ENCODE results near the gene SHTN1. TPM values are rescaled to one million over a fixed set of nuclear protein-coding genes. Genes with fewer than 3 reads are reported as not detected.

Gene SHTN1
- polyA plus RNA-seq, 1 donor, result 27.5 TPM

- DNase-seq, result no peak
Observed at GRCh38 chr10:116985611-116986010, 19.4 kb downstream of the SHTN1 start.

DNA sequence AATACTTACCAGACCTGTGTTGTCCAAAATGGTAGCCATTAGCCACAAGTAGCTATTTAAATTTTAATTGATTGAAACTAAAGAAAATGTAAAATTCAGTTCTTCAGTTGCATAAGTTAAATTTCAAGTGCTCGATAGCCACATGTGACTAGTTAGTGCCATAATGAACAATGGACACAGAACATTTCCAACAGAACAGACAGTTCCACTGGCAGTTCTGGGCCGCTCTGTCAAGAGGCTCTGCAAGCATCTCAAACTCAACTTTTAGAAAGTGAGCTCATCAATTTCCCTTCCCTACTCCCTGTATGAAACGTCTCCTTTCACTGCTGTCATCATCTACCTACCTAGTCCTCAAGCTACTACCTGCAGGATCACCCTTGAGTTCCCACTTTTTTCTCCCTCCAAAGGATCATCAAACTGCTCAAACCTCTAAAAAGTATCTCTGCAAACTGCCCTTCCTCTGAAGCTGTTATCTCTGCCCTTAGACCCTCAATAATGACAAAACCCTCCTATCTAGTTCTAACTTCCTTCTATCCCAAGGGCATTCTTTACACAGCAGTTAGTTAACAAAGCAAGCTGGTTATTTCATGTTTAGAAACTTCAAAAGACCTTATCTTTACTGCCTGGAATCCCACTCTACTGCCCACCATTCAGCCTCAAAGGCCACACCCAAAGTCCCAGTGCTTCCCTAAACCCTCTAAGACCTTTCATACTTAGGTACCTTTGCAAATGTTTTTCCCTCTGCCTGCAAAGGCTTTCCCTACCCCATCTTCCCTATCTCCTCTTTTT is 20.6 kb downstream of the SHTN1 start:
- DNase-seq, result no peak

DNA sequence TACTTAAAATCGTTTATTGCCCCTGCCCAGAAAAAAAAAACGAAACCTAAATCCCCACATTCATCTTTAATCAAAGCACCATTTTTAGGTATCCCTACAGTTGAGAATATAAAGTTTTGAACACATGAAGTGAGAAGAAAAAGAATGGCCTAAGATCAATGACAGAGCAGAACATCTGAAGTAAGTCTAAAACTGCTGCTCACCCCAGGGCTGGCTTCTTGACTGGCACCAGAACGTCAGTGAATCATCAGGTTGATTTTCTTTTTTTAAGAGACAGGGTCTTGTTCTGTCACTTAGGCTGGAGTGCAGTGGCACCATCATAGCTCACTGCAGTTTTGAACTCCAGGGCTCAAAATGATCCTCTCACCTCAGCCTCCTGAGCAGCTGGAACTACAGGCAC is 24.9 kb downstream of the SHTN1 start:
- no peak for DNase-seq

- DNase-seq, result no peak
Observed at GRCh38 chr10:116978901-116979300, 26.1 kb downstream of the SHTN1 start.

- no peak for DNase-seq
Observed at GRCh38 chr10:116974456-116975005, 30.5 kb downstream of the SHTN1 start.

DNA sequence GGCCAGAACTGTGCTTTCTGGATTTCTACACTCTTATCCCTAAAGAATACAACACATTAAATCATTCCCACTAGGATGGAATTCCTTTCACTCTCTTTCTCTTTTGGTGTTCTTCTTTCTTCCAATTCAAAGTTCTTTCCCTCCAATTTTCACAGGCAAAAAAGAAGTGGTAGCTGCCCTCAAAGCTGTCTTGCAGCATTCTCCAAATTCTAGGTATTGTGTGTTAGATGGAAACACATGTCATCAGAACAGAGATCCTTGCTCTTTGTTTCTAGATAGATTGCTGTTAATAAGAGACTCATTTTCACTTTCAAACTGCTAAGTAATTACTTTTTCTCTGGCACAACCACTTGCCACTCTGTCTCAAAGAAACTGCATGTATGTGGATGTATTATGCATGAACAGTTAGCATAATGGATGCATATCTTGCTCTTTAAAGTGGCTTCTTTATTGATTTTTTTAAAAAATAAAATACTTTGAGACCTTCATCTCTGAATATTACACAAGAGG is 31.0 kb downstream of the SHTN1 start:
- DNase-seq, result no peak

- no peak for DNase-seq
Observed at GRCh38 chr10:116973371-116973905, 31.5 kb downstream of the SHTN1 start.

DNA sequence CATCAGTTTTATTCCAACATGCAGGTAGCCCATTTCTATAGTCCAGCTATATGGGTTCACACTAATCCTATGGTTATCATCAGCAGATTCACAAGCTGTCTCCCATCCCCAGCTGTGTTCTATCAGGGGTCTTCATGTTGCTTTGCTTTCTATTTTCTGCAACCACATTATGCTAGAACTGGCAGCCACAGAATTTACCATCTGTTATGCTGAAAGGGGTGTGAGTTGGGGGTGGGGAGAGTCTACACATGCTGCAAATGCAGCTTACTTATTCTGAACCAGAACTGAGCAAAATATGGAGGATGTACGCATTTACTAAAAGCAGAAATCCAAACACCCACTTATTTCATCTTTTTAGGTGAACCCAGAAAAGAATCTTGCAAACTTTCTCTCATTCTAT is 32.9 kb downstream of the SHTN1 start:
- no peak for DNase-seq

DNA sequence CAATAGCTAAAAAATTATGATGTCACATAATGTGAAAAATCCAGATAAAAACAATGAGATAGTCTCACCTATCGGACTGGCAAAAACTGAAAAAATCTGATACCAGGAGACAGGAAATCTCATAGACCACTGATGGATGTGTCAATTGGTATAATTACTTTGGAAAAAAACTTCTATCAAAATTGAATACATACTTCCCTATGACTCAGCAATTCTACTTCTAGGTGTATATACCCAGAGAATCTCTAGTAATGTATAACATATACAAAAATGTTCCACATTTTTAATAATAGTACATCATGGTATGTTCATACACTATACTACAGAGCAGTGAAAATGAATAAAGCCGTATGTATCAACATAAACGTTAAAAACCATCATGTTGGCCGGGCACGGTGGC is 34.9 kb downstream of the SHTN1 start:
- DNase-seq, result no peak

GRCh38 chr10:116968331-116968730 is 36.7 kb downstream of the SHTN1 start:
- no peak for DNase-seq

GRCh38 chr10:116961406-116962251 is 43.4 kb downstream of the SHTN1 start:
- no peak for DNase-seq

DNA sequence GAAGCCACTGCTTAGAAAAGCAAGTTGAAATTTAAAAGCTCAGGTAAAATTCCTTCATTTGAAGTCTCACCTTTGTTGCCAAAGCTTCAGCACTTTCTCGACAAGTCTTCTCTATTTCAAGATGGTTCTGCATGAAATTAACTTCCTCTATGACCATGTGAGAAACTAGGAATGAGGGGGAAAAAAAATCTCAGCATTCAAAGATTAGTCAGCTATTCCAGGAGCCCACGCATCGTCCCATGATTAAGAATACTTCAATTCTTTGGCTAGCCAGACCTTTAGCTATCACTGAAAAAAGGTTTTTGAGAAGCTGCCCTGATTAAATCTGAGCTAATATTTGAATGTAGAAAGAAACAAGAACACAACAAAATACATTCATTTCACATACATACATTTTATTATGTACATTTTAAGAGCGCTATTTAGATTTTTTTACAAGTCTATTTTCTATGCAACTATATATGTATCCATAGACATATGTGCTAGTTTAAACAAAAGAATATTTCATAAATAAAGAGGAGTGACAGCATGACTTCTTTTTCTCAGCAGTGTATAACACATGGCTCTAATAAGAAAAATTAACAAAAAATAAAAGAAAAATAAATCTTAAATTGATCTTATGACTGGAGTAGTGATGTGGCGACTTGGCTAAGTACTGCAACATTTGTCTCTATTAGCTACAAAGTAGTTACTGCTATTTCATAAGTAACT is 44.8 kb downstream of the SHTN1 start:
- no peak for DNase-seq

DNA sequence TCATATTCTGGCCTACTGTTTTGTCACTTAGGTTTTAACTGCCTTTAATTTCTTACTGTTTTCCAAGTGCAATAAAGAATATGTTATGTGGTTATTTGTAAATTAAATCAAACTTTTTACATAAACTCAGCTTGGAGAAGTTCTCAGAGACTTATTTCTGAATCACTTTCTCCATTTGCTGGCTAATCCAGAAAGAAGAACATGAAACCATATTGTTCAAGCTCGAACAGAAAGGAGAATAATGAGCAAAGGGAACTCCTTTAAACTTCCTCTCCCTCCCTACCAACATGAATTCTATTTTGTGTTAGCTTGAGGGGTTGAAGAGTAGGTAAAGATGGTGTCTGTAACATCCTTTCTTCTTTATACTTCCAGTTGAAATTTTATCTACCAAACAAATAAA is 52.3 kb downstream of the SHTN1 start:
- DNase-seq, result no peak

DNA sequence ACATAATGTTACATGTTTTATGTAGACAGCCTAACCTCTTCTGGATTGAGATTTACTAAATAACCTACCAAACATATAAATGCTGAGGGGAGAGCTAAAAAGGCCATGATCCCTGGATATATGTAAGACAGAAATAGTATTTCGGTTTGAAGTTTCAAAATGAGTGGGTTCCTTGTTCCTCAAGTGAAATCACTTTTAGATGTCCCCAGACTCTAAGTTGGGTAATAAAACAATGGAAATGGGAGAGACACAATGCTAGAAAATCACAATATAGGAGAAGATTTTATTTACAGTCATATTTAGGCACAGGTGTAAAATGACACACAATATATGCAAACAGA is 56.5 kb downstream of the SHTN1 start:
- DNase-seq, result no peak

DNA sequence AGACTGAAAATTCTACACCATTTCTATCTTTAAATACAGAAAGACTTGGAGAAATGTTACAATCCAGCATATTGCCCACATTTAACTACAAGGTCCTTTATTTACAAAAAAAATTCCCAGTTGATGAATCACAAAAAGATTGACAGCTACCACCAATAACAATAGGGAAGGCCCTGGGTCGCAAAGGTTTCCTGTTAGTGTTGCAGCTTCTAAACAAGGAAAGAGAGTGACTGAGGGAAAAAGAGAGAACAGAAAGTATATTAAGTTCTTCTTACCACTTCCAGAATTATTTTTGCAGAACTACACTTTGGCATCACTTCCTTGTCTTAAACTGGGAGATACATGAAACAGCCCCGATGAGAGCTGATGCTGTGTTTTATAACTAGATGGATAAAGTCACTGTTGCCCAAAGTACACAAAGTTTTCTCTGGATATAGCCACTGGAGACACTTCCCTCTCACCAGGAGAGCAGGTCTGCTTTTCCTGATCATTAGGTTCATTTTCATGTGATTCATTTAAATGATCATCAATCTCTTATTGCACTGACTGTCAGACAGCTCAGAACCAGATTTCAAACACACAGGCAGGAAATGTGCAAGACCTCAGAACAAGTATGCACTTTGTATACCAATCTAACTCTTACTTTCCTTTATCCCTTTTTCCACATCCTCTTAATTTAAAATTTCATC is 57.0 kb downstream of the SHTN1 start:
- DNase-seq, result no peak

- no peak for DNase-seq
Observed at GRCh38 chr10:116944911-116945310, 60.1 kb downstream of the SHTN1 start.

- DNase-seq, result no peak
Observed at GRCh38 chr10:116931806-116932205, 73.2 kb downstream of the SHTN1 start.

GRCh38 chr10:116926426-116926825 is 78.6 kb downstream of the SHTN1 start:
- no peak for DNase-seq

GRCh38 chr10:116925056-116925455 is 79.9 kb downstream of the SHTN1 start:
- DNase-seq, result no peak

DNA sequence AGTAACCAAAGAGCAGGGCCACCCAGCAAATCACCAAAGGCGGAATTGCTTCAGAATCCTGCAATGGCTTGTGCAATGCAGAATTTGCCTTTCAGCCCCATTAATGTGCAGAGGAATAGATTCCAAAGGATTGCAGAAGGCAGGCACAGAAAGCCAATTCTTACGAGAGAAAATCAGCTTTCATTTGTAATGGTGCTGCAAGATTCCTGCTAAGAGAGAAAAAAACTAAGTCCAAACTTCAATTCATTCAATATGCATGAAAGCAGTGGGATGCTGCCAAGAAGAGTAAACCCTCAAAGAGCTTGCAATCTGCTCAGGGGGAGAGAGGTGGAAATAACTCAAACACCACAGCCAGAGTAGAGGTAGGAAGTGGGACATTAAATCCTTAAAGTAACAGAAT is 85.3 kb downstream of the SHTN1 start:
- no peak for DNase-seq

DNA sequence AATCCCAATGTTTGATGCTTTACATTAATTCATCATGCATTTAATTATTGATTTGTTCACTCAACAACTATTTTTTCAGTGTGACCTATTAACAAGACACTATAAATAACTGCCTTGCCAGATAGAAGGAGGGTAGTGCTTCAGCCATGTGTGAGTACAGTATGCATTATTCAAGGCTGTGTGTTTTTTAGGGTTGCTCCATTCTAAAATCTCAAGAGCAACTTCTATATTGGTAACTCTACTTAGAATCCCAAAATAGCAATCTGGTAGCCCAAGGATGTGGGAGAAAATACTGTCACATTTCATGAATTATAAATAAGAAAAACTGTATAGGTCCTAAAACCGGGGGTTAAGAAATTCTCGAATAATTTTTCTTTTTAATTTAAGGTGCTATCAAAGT is 85.8 kb downstream of the SHTN1 start:
- no peak for DNase-seq

DNA sequence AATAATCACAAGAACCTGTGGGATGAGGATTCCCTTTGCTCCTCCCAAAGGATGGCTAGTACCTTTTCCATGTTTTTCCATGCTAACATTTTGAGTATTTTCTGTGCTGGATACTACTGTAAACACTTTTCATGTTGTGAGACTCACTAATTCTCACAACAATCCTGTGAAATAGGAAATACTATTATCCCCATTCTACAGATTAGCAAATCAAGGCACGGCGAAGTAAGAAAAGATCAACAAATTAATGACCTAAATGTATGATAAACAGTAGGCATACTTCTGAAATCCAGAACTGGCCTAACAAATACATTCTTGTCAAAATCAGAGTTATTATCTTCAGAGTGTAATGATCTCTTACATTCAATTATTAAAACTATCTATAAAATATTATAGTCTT is 86.4 kb downstream of the SHTN1 start:
- no peak for DNase-seq

Data from left kidney (tissue), 2 donors.